Activated CD4-positive, CD25-positive, alpha-beta regulatory T cell treated with anti-CD3 and anti-CD28 coated beads, Interleukin-2, amount 50 U/mL, for 72 hours (primary cell): ENCODE measurements around the gene MPP4.
"Not testable (repeated sequence)": the region's sequence is repeated elsewhere in the genome, so short reads cannot be mapped to it uniquely, and the experiment has no call there.

ENCODE experiments used
- DNase-seq: peaks from one replicate; pipeline ENCODE4 v3.0.0; 2021

MPP4 gene

GRCh38 chr2:201698588-201699226 is at the start of gene MPP4:
TSS of gene MPP4 (minus strand) at chr2:201698644. CDS start at chr2:201693954, 4,690 bp downstream.
- no peak for DNase-seq

GRCh38 chr2:201746551-201746950 is 48.1 kb upstream of the MPP4 start:
- no peak for DNase-seq

- DNase-seq, result no peak
These were observed 37.0 kb upstream of the MPP4 start for GRCh38 chr2:201735486-201735885.

GRCh38 chr2:201734111-201734510 is 35.7 kb upstream of the MPP4 start:
- no peak for DNase-seq

GRCh38 chr2:201733544-201733943 is 35.1 kb upstream of the MPP4 start:
- no peak for DNase-seq

- DNase-seq, result no peak
These were observed 32.3 kb upstream of the MPP4 start for GRCh38 chr2:201730651-201731285.

- no peak for DNase-seq
These were observed 17.0 kb upstream of the MPP4 start for GRCh38 chr2:201715459-201715858.

- no peak for DNase-seq
These were observed 14.3 kb upstream of the MPP4 start for GRCh38 chr2:201712726-201713125.

- DNase-seq, result no peak
These were observed 11.3 kb upstream of the MPP4 start for GRCh38 chr2:201709747-201710146.

GRCh38 chr2:201709049-201709448 is 10.6 kb upstream of the MPP4 start:
- no peak for DNase-seq

GRCh38 chr2:201707753-201708152 is 9.3 kb upstream of the MPP4 start:
- no peak for DNase-seq

GRCh38 chr2:201707142-201707541 is 8.7 kb upstream of the MPP4 start:
- no peak for DNase-seq

GRCh38 chr2:201704536-201704935 is 6.1 kb upstream of the MPP4 start:
- DNase-seq, result no peak

- DNase-seq, result no peak
These were observed 3.2 kb upstream of the MPP4 start for GRCh38 chr2:201701646-201702045.

- DNase-seq, result no peak
These were observed 972 bp upstream of the MPP4 start for GRCh38 chr2:201699416-201699815.

GRCh38 chr2:201697899-201698298 is 545 bp downstream of the MPP4 start:
- DNase-seq, result no peak

GRCh38 chr2:201696151-201696659 is 2.2 kb downstream of the MPP4 start:
- no peak for DNase-seq

- DNase-seq, result no peak
These were observed 13.3 kb downstream of the MPP4 start for GRCh38 chr2:201685156-201685555.

- DNase-seq, result no peak
These were observed 17.7 kb downstream of the MPP4 start for GRCh38 chr2:201680743-201681142.

- DNase-seq, result no peak
These were observed 20.0 kb downstream of the MPP4 start for GRCh38 chr2:201678401-201678800.

- no peak for DNase-seq
These were observed 23.0 kb downstream of the MPP4 start for GRCh38 chr2:201675454-201675853.

- DNase-seq, result no peak
These were observed 23.6 kb downstream of the MPP4 start for GRCh38 chr2:201674794-201675193.

GRCh38 chr2:201674298-201674697 is 24.1 kb downstream of the MPP4 start:
- DNase-seq, result no peak

GRCh38 chr2:201673546-201673945 is 24.9 kb downstream of the MPP4 start:
- DNase-seq, result no peak

- DNase-seq, result not testable (repeated sequence)
These were observed 27.2 kb downstream of the MPP4 start for GRCh38 chr2:201671205-201671604.
